Thoracic aorta (tissue), 2 donors: ENCODE data around the gene TRIM9. TPM values are rescaled to one million over a fixed set of nuclear protein-coding genes. Genes with fewer than 3 reads are reported as not detected.

ENCODE experiments used
- ATAC-seq: fragments of 150-250 bp; one replicate; pipeline ENCODE4 v1.8.0; 2017; ENCODE audit warnings: low read depth; ENCODE audit not compliant: insufficient number of reproducible peaks, low FRiP score
- DNase-seq: peaks from one replicate; pipeline ENCODE4 v3.0.0-alpha.2; 2020; ENCODE audit warnings: low spot score
- H3K27ac ChIP-seq, 2 donors: fragments of 200-600 bp; sonication (generic); 1 replicate in 1 of 2; 2 replicates in 1 of 2; pipeline ENCODE4 v1.5.1; 2016; ENCODE audit warnings: mild to moderate bottlenecking in 2 of 2, moderate library complexity in 2 of 2
- H3K27me3 ChIP-seq: fragments of 200-600 bp; sonication (generic); replicated peaks from 2 replicates; pipeline ENCODE4 v1.6.0; 2016; ENCODE audit warnings: mild to moderate bottlenecking; ENCODE audit not compliant: insufficient read depth
- H3K36me3 ChIP-seq: fragments of 200-600 bp; sonication (generic); one replicate; pipeline ENCODE4 v1.5.1; 2016
- H3K4me1 ChIP-seq, 2 donors: fragments of 200-600 bp; sonication (generic); 1 replicate in 1 of 2; 2 replicates in 1 of 2; pipeline versions ENCODE4 v1.5.1 to v1.6.0; 2016; ENCODE audit warnings: low read depth in 2 of 2, mild to moderate bottlenecking in 1 of 2; ENCODE audit not compliant: control insufficient read depth in 1 of 2
- H3K4me3 ChIP-seq: fragments of 200-600 bp; sonication (generic); 2 replicates; pipeline ENCODE4 v1.5.1; 2016; ENCODE audit warnings: mild to moderate bottlenecking
- H3K9me3 ChIP-seq: fragments of 200-600 bp; sonication (generic); 2 replicates; pipeline ENCODE4 v1.5.1; 2016
- CTCF ChIP-seq: fragments of 200-600 bp; sonication (generic); IDR thresholded peaks from one replicate; pipeline ENCODE4 v1.5.1; 2019; ENCODE audit warnings: antibody characterized with exemption
- total RNA-seq, 2 donors: library from RNA; depleted of rRNA; stranded (reverse); fragments of >200 nt; gene quantifications; one replicate each; pipeline versions ENCODE4 v1.1.0 to v1.2.3, GENCODE V29; 2016

TRIM9 gene
- total RNA-seq, 2 donors from 2014 or later, result 0.41 to 2.1 TPM

- DNase-seq, result no peak
- no peaks in the 10 kb centered on the region for H3K27me3 ChIP-seq
- no peak overlapping the region for H3K27ac ChIP-seq
- no peak overlapping the region for H3K4me3 ChIP-seq
- no peaks in the 10 kb centered on the region for H3K9me3 ChIP-seq
- H3K4me1 ChIP-seq, result no peaks in the 10 kb centered on the region
- TF ChIP-seq CTCF, result no peak
- H3K36me3 ChIP-seq, result no peaks in the 10 kb centered on the region
- no peak for ATAC-seq
Observed at GRCh38 chr14:51022769-51023168, 72.1 kb downstream of the TRIM9 start.

- no peak overlapping the region for H3K4me3 ChIP-seq
- H3K4me1 ChIP-seq, result no peaks in the 10 kb centered on the region
- no peak for ATAC-seq
- TF ChIP-seq CTCF, result no peak
- H3K9me3 ChIP-seq, result no peaks in the 10 kb centered on the region
- no peak overlapping the region for H3K27ac ChIP-seq
- DNase-seq, result no peak
- no peaks in the 10 kb centered on the region for H3K36me3 ChIP-seq
- H3K27me3 ChIP-seq, result no peaks in the 10 kb centered on the region
Observed at GRCh38 chr14:51020024-51020710, 74.7 kb downstream of the TRIM9 start.

- H3K4me3 ChIP-seq, result no peak overlapping the region
- no peaks in the 10 kb centered on the region for H3K9me3 ChIP-seq
- peaks cover 5 to 9% of the 10 kb centered on the region in 2 donors for H3K4me1 ChIP-seq
- no peak for DNase-seq
- H3K27me3 ChIP-seq, result no peaks in the 10 kb centered on the region
- H3K36me3 ChIP-seq, result no peaks in the 10 kb centered on the region
- no peak for TF ChIP-seq CTCF
- ATAC-seq, result no peak
- no peak overlapping the region for H3K27ac ChIP-seq
Observed at GRCh38 chr14:51019089-51019488, 75.8 kb downstream of the TRIM9 start.

GRCh38 chr14:51018521-51018920 is 76.4 kb downstream of the TRIM9 start:
- no peaks in the 10 kb centered on the region for H3K36me3 ChIP-seq
- no peaks in the 10 kb centered on the region for H3K9me3 ChIP-seq
- H3K27me3 ChIP-seq, result no peaks in the 10 kb centered on the region
- H3K4me1 ChIP-seq, result peaks cover 9 to 14% of the 10 kb centered on the region in 2 donors
- H3K27ac ChIP-seq, result no peak overlapping the region
- H3K4me3 ChIP-seq, result no peak overlapping the region
- DNase-seq, result no peak
- no peak for ATAC-seq
- TF ChIP-seq CTCF, result no peak

GRCh38 chr14:51014625-51015024 is 80.3 kb downstream of the TRIM9 start:
- Histone ChIP-seq H3K4me1 (peaks cover 9 to 14% of the 10 kb centered on the region in 2 donors), H3K4me3 (no peak overlapping the region), H3K36me3 (no peaks in the 10 kb centered on the region), H3K27me3 (no peaks in the 10 kb centered on the region), H3K9me3 (no peaks in the 10 kb centered on the region), H3K27ac (peak overlapping the region in 1 of 2 donors; percentile 50)
- peak; percentile 33 for DNase-seq
- TF ChIP-seq CTCF, result no peak
- no peak for ATAC-seq
